ENCODE measurements around the gene TMEM238.

DNA sequence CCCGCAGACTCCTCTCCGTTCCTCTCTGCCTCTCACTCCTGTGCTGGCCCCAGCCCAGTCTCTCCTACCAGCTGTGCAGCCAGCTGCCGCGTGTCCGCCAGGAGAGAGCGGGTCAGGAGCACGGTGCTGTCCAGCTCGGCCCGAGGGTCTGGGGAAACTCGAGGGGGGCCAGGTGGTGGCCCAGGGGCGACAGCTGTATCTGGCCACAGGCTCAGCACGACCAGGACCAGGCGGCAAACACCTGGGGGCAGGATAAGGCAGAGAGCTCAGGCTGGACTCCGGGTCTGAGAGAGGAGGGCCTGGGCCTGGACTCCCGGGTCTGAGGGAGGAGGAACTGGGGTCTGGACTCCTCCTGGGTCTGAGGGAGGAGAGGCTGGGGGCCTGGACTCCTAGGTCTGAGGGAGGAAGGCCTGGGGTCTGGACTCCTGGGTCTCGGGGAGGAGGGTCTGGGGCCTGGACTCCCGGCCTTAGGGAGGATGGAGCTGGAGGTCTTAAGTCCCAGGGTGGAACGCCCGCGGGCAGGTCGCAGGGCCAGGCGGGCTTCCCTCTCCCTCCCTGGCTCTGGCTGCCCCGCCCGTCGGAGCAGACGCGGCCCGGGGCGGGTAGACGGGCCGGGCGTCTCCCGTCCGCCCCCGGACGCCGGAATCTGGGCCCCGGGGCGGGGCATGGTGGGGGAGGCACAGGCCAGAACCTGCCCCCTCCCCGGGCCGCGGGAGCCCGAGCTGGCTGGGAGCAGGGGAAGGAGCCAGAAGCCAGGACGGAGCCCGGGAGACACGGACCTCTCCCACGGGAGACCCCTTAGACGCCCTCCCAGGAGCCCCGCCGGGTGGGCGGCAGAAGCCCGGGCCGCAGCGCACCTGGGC is 15.2 kb downstream of the TMEM238 start:
- TF ChIP-seq, protein P1, sequence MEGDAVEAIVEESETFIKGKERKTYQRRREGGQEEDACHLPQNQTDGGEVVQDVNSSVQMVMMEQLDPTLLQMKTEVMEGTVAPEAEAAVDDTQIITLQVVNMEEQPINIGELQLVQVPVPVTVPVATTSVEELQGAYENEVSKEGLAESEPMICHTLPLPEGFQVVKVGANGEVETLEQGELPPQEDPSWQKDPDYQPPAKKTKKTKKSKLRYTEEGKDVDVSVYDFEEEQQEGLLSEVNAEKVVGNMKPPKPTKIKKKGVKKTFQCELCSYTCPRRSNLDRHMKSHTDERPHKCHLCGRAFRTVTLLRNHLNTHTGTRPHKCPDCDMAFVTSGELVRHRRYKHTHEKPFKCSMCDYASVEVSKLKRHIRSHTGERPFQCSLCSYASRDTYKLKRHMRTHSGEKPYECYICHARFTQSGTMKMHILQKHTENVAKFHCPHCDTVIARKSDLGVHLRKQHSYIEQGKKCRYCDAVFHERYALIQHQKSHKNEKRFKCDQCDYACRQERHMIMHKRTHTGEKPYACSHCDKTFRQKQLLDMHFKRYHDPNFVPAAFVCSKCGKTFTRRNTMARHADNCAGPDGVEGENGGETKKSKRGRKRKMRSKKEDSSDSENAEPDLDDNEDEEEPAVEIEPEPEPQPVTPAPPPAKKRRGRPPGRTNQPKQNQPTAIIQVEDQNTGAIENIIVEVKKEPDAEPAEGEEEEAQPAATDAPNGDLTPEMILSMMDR (IDR thresholded peaks at IDR 0.05; ENCODE audit: low read depth, low read length, missing input control): no peak
- TF ChIP-seq, protein P2, sequence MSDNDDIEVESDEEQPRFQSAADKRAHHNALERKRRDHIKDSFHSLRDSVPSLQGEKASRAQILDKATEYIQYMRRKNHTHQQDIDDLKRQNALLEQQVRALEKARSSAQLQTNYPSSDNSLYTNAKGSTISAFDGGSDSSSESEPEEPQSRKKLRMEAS (IDR thresholded peaks at IDR 0.05): no peak
- no peak for TF ChIP-seq SP1 (IDR thresholded peaks at IDR 0.05)
- TF ChIP-seq RXRA (IDR thresholded peaks at IDR 0.05): no peak
- no peak for TF ChIP-seq GABPA (IDR thresholded peaks at IDR 0.05 in 1 of 2, conservative IDR thresholded peaks at IDR 0.05 in 1 of 2)
- no peak for TF ChIP-seq RAD21 (IDR thresholded peaks at IDR 0.05)
- TF ChIP-seq, protein P3, sequence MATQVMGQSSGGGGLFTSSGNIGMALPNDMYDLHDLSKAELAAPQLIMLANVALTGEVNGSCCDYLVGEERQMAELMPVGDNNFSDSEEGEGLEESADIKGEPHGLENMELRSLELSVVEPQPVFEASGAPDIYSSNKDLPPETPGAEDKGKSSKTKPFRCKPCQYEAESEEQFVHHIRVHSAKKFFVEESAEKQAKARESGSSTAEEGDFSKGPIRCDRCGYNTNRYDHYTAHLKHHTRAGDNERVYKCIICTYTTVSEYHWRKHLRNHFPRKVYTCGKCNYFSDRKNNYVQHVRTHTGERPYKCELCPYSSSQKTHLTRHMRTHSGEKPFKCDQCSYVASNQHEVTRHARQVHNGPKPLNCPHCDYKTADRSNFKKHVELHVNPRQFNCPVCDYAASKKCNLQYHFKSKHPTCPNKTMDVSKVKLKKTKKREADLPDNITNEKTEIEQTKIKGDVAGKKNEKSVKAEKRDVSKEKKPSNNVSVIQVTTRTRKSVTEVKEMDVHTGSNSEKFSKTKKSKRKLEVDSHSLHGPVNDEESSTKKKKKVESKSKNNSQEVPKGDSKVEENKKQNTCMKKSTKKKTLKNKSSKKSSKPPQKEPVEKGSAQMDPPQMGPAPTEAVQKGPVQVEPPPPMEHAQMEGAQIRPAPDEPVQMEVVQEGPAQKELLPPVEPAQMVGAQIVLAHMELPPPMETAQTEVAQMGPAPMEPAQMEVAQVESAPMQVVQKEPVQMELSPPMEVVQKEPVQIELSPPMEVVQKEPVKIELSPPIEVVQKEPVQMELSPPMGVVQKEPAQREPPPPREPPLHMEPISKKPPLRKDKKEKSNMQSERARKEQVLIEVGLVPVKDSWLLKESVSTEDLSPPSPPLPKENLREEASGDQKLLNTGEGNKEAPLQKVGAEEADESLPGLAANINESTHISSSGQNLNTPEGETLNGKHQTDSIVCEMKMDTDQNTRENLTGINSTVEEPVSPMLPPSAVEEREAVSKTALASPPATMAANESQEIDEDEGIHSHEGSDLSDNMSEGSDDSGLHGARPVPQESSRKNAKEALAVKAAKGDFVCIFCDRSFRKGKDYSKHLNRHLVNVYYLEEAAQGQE (IDR thresholded peaks at IDR 0.05): no peak
- TF ChIP-seq TAF1 (conservative IDR thresholded peaks at IDR 0.05): no peak
- TF ChIP-seq, protein P4, sequence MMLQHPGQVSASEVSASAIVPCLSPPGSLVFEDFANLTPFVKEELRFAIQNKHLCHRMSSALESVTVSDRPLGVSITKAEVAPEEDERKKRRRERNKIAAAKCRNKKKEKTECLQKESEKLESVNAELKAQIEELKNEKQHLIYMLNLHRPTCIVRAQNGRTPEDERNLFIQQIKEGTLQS (IDR thresholded peaks at IDR 0.05): no peak
- no peak for TF ChIP-seq YY1 (IDR thresholded peaks at IDR 0.05)
- no peak for TF ChIP-seq FOXA1 (IDR thresholded peaks at IDR 0.05)
- TF ChIP-seq, protein P5, sequence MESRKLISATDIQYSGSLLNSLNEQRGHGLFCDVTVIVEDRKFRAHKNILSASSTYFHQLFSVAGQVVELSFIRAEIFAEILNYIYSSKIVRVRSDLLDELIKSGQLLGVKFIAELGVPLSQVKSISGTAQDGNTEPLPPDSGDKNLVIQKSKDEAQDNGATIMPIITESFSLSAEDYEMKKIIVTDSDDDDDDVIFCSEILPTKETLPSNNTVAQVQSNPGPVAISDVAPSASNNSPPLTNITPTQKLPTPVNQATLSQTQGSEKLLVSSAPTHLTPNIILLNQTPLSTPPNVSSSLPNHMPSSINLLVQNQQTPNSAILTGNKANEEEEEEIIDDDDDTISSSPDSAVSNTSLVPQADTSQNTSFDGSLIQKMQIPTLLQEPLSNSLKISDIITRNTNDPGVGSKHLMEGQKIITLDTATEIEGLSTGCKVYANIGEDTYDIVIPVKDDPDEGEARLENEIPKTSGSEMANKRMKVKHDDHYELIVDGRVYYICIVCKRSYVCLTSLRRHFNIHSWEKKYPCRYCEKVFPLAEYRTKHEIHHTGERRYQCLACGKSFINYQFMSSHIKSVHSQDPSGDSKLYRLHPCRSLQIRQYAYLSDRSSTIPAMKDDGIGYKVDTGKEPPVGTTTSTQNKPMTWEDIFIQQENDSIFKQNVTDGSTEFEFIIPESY (IDR thresholded peaks at IDR 0.05): no peak
